ENCODE measurements around the gene CARS2.
"Not testable (repeated sequence)": the region's sequence is repeated elsewhere in the genome, so short reads cannot be mapped to it uniquely, and the experiment has no call there.

Gene CARS2

GRCh38 chr13:110610955-110611595 lies 94.8 kb downstream of the CARS2 start:
- no peak for DNase-seq

GRCh38 chr13:110607675-110608224 lies 98.2 kb downstream of the CARS2 start:
- no peak for DNase-seq

GRCh38 chr13:110606281-110606680 lies 99.6 kb downstream of the CARS2 start:
- DNase-seq = not testable (repeated sequence)

GRCh38 chr13:110605132-110605531 lies 100.8 kb downstream of the CARS2 start:
- DNase-seq = no peak

DNA sequence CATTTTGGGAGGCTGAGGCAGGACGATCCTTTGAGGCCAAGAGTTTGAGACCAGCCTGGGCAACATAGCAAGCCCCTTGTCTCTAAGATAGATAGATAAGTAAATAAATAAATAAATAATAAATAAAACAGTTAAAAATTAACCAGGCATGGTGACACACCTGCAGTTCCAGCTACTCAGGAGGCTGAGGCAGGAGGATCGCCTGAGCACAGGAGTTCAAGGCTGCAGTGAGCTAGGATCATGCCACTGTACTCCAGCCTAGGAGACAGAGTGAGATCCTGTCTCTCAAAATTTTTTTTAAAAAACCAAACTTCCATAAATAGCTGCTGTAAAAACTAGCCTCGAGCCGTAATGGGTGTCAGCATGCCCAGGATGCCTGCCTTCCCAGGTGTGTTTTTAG lies 104.9 kb downstream of the CARS2 start:
- DNase-seq = no peak

DNA sequence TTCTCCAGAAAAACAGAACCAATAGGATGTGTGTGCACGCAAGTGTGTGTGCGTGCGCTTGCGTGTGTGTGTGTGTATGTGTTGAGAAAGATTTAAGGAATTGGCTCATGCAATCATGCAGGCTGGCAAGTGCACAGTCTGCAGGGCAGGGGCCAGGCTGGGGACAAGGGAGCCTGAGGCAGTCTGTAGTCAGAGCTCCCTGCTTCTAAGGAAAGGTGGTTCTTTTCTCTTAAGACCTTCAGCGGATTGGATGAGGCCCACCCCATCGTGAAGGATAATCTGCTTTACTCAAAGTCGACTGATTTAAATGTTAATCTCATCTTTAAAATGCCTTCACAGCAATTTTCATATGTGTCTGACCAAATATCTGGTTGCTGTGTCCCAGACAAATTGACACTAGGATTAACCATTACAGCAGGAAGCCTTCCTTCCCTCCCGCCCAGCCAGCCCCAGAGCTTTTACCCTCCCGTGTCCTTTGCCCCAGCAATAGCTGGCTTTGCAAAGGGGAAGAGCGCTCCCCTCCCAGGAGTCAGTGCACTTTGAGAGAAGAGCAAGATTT lies 105.6 kb downstream of the CARS2 start:
- DNase-seq = no peak

DNA sequence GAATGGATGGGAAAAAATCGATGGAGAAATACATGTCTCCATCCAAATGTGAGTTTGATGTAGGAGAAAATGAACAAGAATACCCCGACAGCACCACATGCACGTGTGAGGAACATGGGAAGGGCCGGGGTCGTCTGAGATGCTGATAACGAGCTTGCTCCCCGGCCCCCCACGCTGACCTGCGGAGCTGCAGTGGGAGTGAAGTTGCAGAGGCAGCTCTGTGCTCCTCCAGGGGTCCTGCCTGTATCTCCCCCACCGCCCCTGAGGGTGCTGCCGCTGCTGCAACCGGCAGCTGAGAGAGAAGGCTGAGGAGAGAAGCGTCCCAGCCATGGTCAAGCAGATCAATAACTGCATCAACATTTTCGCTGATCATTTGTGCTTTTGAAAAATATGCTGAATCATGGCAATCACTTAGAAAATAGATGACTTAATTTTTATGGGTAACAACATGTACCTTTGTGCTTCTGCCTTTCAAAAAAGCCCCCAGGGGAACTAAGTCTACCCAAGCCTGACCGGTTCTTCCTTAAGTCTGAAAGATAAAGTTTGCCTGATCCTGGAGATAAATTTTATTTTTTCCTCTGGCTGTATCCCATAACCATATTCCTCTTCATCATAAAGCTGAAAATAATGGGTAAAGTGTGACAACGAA lies 108.8 kb downstream of the CARS2 start:
- no peak for DNase-seq

GRCh38 chr13:110593430-110594130 lies 112.3 kb downstream of the CARS2 start:
- DNase-seq = no peak

GRCh38 chr13:110592665-110593064 lies 113.3 kb downstream of the CARS2 start:
- no peak for DNase-seq
